Measurements from ENCODE around the gene TMEM132D.

DNA sequence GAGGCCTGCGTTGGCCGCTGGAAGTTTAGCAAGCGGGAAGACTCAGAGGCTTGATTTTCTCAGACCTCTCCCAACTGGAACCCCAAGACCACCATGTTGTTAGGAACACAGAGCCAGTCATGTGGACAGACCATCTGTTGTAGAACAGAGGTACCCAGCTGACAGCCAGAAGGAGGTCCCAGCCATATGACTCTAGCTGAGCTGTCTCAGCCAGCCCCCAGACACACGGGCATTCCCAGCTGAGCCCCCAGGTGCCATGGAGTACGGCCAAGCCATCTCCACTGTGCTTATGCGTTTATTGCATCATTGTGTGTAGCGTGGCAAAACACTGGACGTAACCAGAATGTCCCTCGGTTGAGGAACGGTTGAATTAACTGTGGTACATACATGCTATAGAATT, 421.9 kb downstream of the TMEM132D start:
- TF ChIP-seq, protein P1, sequence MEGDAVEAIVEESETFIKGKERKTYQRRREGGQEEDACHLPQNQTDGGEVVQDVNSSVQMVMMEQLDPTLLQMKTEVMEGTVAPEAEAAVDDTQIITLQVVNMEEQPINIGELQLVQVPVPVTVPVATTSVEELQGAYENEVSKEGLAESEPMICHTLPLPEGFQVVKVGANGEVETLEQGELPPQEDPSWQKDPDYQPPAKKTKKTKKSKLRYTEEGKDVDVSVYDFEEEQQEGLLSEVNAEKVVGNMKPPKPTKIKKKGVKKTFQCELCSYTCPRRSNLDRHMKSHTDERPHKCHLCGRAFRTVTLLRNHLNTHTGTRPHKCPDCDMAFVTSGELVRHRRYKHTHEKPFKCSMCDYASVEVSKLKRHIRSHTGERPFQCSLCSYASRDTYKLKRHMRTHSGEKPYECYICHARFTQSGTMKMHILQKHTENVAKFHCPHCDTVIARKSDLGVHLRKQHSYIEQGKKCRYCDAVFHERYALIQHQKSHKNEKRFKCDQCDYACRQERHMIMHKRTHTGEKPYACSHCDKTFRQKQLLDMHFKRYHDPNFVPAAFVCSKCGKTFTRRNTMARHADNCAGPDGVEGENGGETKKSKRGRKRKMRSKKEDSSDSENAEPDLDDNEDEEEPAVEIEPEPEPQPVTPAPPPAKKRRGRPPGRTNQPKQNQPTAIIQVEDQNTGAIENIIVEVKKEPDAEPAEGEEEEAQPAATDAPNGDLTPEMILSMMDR (IDR thresholded peaks at IDR 0.05; ENCODE audit: low read length): no peak
- no peak for TF ChIP-seq EZH2 (IDR thresholded peaks at IDR 0.05; ENCODE audit: borderline replicate concordance, low read length)
